H1 (cell line): ENCODE data around the gene REL. TPM values are rescaled to one million over a fixed set of nuclear protein-coding genes. Genes with fewer than 3 reads are reported as not detected.

Source experiments
- CTCF ChIA-PET: fragments of 300-600 bp; sonication (Branson Sonifier 250); formaldehyde crosslinking; loops from one replicate; lab custom pipeline; 2021; ENCODE audit not compliant: partially characterized antibody; lab: Charles Lee
- POLR2A ChIA-PET: fragments of 300-600 bp; sonication (Branson Sonifier 250); formaldehyde crosslinking; loops from one replicate; lab custom pipeline; 2021; ENCODE audit warnings: inconsistent platforms; ENCODE audit not compliant: partially characterized antibody; lab: Charles Lee
- DNase-seq, 2 experiments: peaks; one replicate each; pipeline versions ENCODE4 v3.0.0 to v3.0.0-alpha.2; 2010 to 2022; ENCODE audit warnings: low spot score in 2 of 2, low read depth in 1 of 2, mixed read lengths in 1 of 2
- FAIRE-seq: peaks from 2 replicates; lab custom pipeline; 2011; peaks lifted over from hg19 to GRCh38; lab: Jason Lieb, UNC
- H2AFZ ChIP-seq: 2 replicates; pipeline ENCODE4 v1.8.1; 2012; ENCODE audit warnings: low read length, inconsistent platforms
- H2AK5ac ChIP-seq: 2 replicates; pipeline ENCODE4 v1.6.1; 2013; ENCODE audit warnings: low read depth, low read length
- H2BK120ac ChIP-seq: replicated peaks from 2 replicates; pipeline ENCODE3; 2013; ENCODE audit warnings: low read depth, low read length, inconsistent platforms
- H2BK12ac ChIP-seq: 2 replicates; pipeline ENCODE4 v1.6.1; 2013; ENCODE audit warnings: low read depth, low read length
- H2BK15ac ChIP-seq: 2 replicates; pipeline ENCODE4 v1.6.1; 2013; ENCODE audit warnings: low read length
- H2BK20ac ChIP-seq: 2 replicates; pipeline ENCODE4 v1.6.1; 2013; ENCODE audit warnings: low read length
- H2BK5ac ChIP-seq: 2 replicates; pipeline ENCODE4 v1.6.1; 2013; ENCODE audit warnings: low read depth, low read length
- H3K14ac ChIP-seq: 2 replicates; pipeline ENCODE4 v1.6.1; 2013; ENCODE audit warnings: inconsistent platforms; ENCODE audit not compliant: insufficient read length
- H3K18ac ChIP-seq: 2 replicates; pipeline ENCODE4 v1.6.1; 2013; ENCODE audit warnings: low read length; ENCODE audit errors: extremely low read depth
- H3K23ac ChIP-seq: 2 replicates; pipeline ENCODE4 v1.6.1; 2013; ENCODE audit warnings: inconsistent platforms; ENCODE audit not compliant: insufficient read length
- H3K23me2 ChIP-seq: 2 replicates; pipeline ENCODE4 v1.6.1; 2013; ENCODE audit warnings: low read depth, low read length
- H3K27ac ChIP-seq: 2 replicates; pipeline ENCODE4 v1.6.1; 2011; ENCODE audit warnings: low read depth, low read length, inconsistent platforms
- H3K27me3 ChIP-seq, 4 experiments: replicated peaks in 1 of 4; 1 replicate in 1 of 4; 2 replicates in 3 of 4; pipeline versions ENCODE4 v1.6.1 to v1.8.1; 2011 to 2013; ENCODE audit warnings: low read length in 3 of 4, mild to moderate bottlenecking in 3 of 4, inconsistent platforms in 2 of 4, mixed read lengths in 2 of 4, moderate library complexity in 1 of 4; ENCODE audit not compliant: control insufficient read depth in 3 of 4, insufficient read depth in 3 of 4; ENCODE audit errors: extremely low read depth in 1 of 4
- H3K36me3 ChIP-seq, 4 experiments: 2 replicates each; pipeline versions ENCODE4 v1.6.1 to v1.8.1; 2011 to 2013; ENCODE audit warnings: mild to moderate bottlenecking in 4 of 4, low read length in 3 of 4, moderate library complexity in 2 of 4, control low read depth in 1 of 4, inconsistent platforms in 1 of 4; ENCODE audit not compliant: insufficient read depth in 4 of 4, control insufficient read depth in 2 of 4
- H3K4ac ChIP-seq: replicated peaks from 2 replicates; pipeline ENCODE3; 2013; ENCODE audit warnings: low read length, low read depth, mixed read lengths, inconsistent platforms; ENCODE audit not compliant: insufficient read length
- H3K4me1 ChIP-seq, 4 experiments: replicated peaks in 1 of 4; 1 replicate in 1 of 4; 2 replicates in 3 of 4; pipeline versions ENCODE4 v1.6.1 to v1.8.1; 2011 to 2013; ENCODE audit warnings: low read length in 3 of 4, inconsistent platforms in 2 of 4, mixed read lengths in 1 of 4; ENCODE audit not compliant: insufficient read depth in 4 of 4, control insufficient read depth in 3 of 4
- H3K4me2 ChIP-seq, 2 experiments: 2 replicates each; pipeline versions ENCODE4 v1.6.1 to v1.8.1; 2011 to 2013; ENCODE audit warnings: low read depth in 2 of 2, low read length in 2 of 2, control low read depth in 1 of 2, inconsistent platforms in 1 of 2, mild to moderate bottlenecking in 1 of 2; ENCODE audit not compliant: insufficient read depth in 1 of 2
- H3K4me3 ChIP-seq, 4 experiments: fragments of 200-600, 300-600 bp in 1 of 4; sonication (generic), shearing (Covaris generic), sonication (Bioruptor Twin) in 1 of 4; 2 replicates each; pipeline versions ENCODE4 v1.5.1 to v1.8.1; 2011 to 2016; ENCODE audit warnings: low read length in 4 of 4, low read depth in 3 of 4, control low read depth in 2 of 4, inconsistent platforms in 2 of 4, mild to moderate bottlenecking in 2 of 4, mixed read lengths in 1 of 4, moderate library complexity in 1 of 4; ENCODE audit not compliant: insufficient read depth in 2 of 4; ENCODE audit errors: extremely low read depth in 1 of 4
- H3K56ac ChIP-seq: replicated peaks from 2 replicates; pipeline ENCODE3; 2013; ENCODE audit warnings: low read depth, mild to moderate bottlenecking, mixed read lengths, low read length, inconsistent platforms; ENCODE audit not compliant: insufficient read length
- H3K79me1 ChIP-seq: 2 replicates; pipeline ENCODE4 v1.6.1; 2013; ENCODE audit warnings: low read depth, low read length, control low read depth
- H3K79me2 ChIP-seq, 2 experiments: 2 replicates each; pipeline versions ENCODE4 v1.6.1 to v1.8.1; 2012 to 2013; ENCODE audit warnings: low read length in 2 of 2, mild to moderate bottlenecking in 2 of 2, inconsistent platforms in 1 of 2; ENCODE audit not compliant: insufficient read depth in 2 of 2, control insufficient read depth in 1 of 2
- H3K9ac ChIP-seq, 4 experiments: replicated peaks in 1 of 4; 1 replicate in 1 of 4; 2 replicates in 3 of 4; pipeline versions ENCODE4 v1.6.1 to v1.8.1; 2011 to 2013; ENCODE audit warnings: low read depth in 3 of 4, low read length in 3 of 4, control low read depth in 2 of 4, mild to moderate bottlenecking in 2 of 4, moderate library complexity in 2 of 4, inconsistent platforms in 1 of 4; ENCODE audit errors: extremely low read depth in 1 of 4
- H3K9me3 ChIP-seq, 2 experiments: 2 replicates each; pipeline versions ENCODE4 v1.6.1 to v1.8.1; 2012 to 2013; ENCODE audit warnings: mild to moderate bottlenecking in 2 of 2, moderate library complexity in 2 of 2, control low read depth in 1 of 2, inconsistent platforms in 1 of 2, low read depth in 1 of 2, low read length in 1 of 2, mixed read lengths in 1 of 2; ENCODE audit not compliant: insufficient read depth in 2 of 2
- H4K20me1 ChIP-seq, 2 experiments: replicated peaks in 1 of 2; 2 replicates each; pipeline versions ENCODE3 to v1.8.1; 2011 to 2013; ENCODE audit warnings: inconsistent platforms in 2 of 2, low read length in 2 of 2, mild to moderate bottlenecking in 1 of 2; ENCODE audit not compliant: insufficient read depth in 2 of 2, control insufficient read depth in 1 of 2
- H4K5ac ChIP-seq: 2 replicates; pipeline ENCODE4 v1.6.1; 2013; ENCODE audit warnings: low read length, low read depth, mixed read lengths, inconsistent platforms; ENCODE audit not compliant: insufficient read length
- H4K8ac ChIP-seq: 2 replicates; pipeline ENCODE4 v1.8.0; 2013; ENCODE audit warnings: mild to moderate bottlenecking, moderate library complexity, low read length, inconsistent platforms; ENCODE audit not compliant: insufficient read depth; ENCODE audit errors: extremely low read depth
- H4K91ac ChIP-seq: replicated peaks from 2 replicates; pipeline ENCODE3; 2013; ENCODE audit warnings: low read length, mixed read lengths, inconsistent platforms; ENCODE audit not compliant: insufficient read length
- BACH1 ChIP-seq: IDR thresholded peaks from 2 replicates; pipeline ENCODE4 v1.6.1; 2012; ENCODE audit warnings: low read length, improper control_type of control experiment
- CHD2 ChIP-seq: IDR thresholded peaks from 2 replicates; pipeline ENCODE4 v1.6.1; 2012; ENCODE audit warnings: low read length, improper control_type of control experiment
- JUND ChIP-seq: IDR thresholded peaks from 2 replicates; pipeline ENCODE4 v1.6.1; 2011; ENCODE audit warnings: mild to moderate bottlenecking, improper control_type of control experiment, low read length
- KDM5A ChIP-seq: fragments of 200-600 bp; IDR thresholded peaks from 2 replicates; pipeline ENCODE4 v1.7.1; 2012; ENCODE audit warnings: mild to moderate bottlenecking, low read length, inconsistent platforms, mixed read lengths
- RBBP5 ChIP-seq: IDR thresholded peaks from 2 replicates; pipeline ENCODE4 v1.7.1; 2012; ENCODE audit warnings: low read depth, mild to moderate bottlenecking, inconsistent platforms, low read length, moderate library complexity, borderline replicate concordance
- RNF2 ChIP-seq: fragments of 200-900, 300-1000 bp; sonication (generic); IDR thresholded peaks from 2 replicates; pipeline ENCODE4 v1.7.1; 2016; ENCODE audit warnings: borderline replicate concordance, low read depth, mild to moderate bottlenecking, antibody characterized with exemption, low read length; ENCODE audit not compliant: poor library complexity, severe bottlenecking; ENCODE audit errors: missing control alignments
- RXRA ChIP-seq: IDR thresholded peaks from 2 replicates; pipeline ENCODE4 v1.6.1; 2011; ENCODE audit warnings: low read depth, mild to moderate bottlenecking, low read length, moderate library complexity; ENCODE audit not compliant: insufficient read depth
- SIN3A ChIP-seq, 2 experiments: IDR thresholded peaks in 1 of 2; conservative IDR thresholded peaks in 1 of 2; 2 replicates each; pipeline ENCODE4 v1.6.1; 2011 to 2012; ENCODE audit warnings: low read length in 2 of 2, improper control_type of control experiment in 1 of 2, low read depth in 1 of 2, mild to moderate bottlenecking in 1 of 2
- SUZ12 ChIP-seq: fragments of 200-600 bp; sonication (generic); IDR thresholded peaks from 2 replicates; pipeline ENCODE4 v1.6.1; 2012; ENCODE audit warnings: mild to moderate bottlenecking, inconsistent platforms, low read length, moderate library complexity, mixed read lengths
- TCF12 ChIP-seq: IDR thresholded peaks from 2 replicates; pipeline ENCODE4 v1.6.1; 2011; ENCODE audit warnings: low read depth, mild to moderate bottlenecking, low read length
- YY1 ChIP-seq: IDR thresholded peaks from 2 replicates; pipeline ENCODE4 v1.6.1; 2011; ENCODE audit warnings: low read depth, mild to moderate bottlenecking, low read length
- WGBS, 2 experiments: shearing (Covaris generic) in 1 of 2; methylation state at CpG; one replicate each; pipeline versions ENCODE4 v1.1.6 to v1.1.7; 2013 to 2015; ENCODE audit warnings: low lambda C conversion rate in 2 of 2, mixed read lengths in 2 of 2, inconsistent platforms in 1 of 2, low coverage in 1 of 2, missing lambda C conversion rate in 1 of 2; ENCODE audit not compliant: insufficient replicate concordance in 2 of 2, insufficient coverage in 1 of 2, insufficient read length in 1 of 2; ENCODE audit errors: extremely low coverage in 1 of 2, missing lambda C conversion rate in 1 of 2; 5-methylcytosine and 5-hydroxymethylcytosine counted together
- polyA plus RNA-seq, 7 experiments: library from polyadenylated mRNA; depleted of rRNA in 3 of 7; stranded (reverse) in 5 of 7; unstranded in 2 of 7; fragments of >200 nt in 5 of 7; fragments of 200-250 nt in 2 of 7; gene quantifications; 1 replicate in 5 of 7; 2 replicates in 1 of 7; 4 replicates in 1 of 7; pipeline versions ENCODE4 v1.2.1 to v1.2.3, GENCODE V29; 2011 to 2013; ENCODE audit warnings: missing spikeins in 2 of 7, mixed read lengths in 2 of 7
- total RNA-seq: library from RNA; stranded (reverse); fragmentation: NEBNext Ultra II Directional; extraction: Animal tissue kit (Norgen Biotek cat#: 25700); gene quantifications from 2 replicates; pipeline ENCODE4 v1.2.1, GENCODE V29; 2021
- TF ChIP-seq, protein P1 (sequence below): IDR thresholded peaks from 2 replicates; pipeline ENCODE4 v1.6.1; 2011; ENCODE audit warnings: low read depth, mild to moderate bottlenecking, low read length; ENCODE audit not compliant: insufficient read depth

The REL gene
- total and polyA plus RNA-seq, 2 of the 8 experiments (the other 6 are each of a cell fraction or from before 2014, with no cell fraction given): 1.5 to 7.5 TPM

DNA sequence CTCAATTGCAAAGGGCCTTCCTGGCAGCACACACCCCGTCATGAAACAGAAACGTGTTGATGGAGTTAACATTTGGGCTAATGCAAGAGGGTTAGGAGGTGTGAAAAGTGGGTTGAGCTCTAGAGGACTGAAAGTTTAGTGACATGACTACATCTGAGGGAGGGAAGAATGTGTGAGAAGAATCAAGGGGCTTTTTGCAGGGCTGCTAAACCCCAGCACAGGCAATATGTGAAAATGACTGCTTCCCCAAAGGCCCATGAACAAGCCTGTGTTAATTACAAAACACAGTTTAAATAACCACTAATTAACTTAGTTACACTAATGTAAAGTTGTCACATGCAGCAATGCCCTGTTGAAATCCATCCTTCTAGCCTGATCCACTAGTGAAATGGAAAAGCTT, 72.8 kb downstream of the REL start:
- WGBS, 2 experiments: 79% methylated on average over 2 of the region's 2 CpGs; no CpG with 5 or more reads in 1 of the 2 experiments
- no peaks in the 10 kb centered on the region for H3K4me1 ChIP-seq
- no peak overlapping the region for H2BK15ac ChIP-seq
- ChIA-PET CTCF (no interaction called here), POLR2A (no interaction called here)
- no peak overlapping the region for H3K4ac ChIP-seq
- H3K27ac ChIP-seq: no peak overlapping the region
- no peak overlapping the region for H2BK12ac ChIP-seq
- H4K8ac ChIP-seq: no peak overlapping the region
- H3K36me3 ChIP-seq: no peaks in the 10 kb centered on the region
- H3K23me2 ChIP-seq: no peaks in the 10 kb centered on the region
- no peak overlapping the region for H2BK120ac ChIP-seq
- H3K14ac ChIP-seq: no peak overlapping the region
- no peak for DNase-seq
- H3K23ac ChIP-seq: no peak overlapping the region
- no peaks in the 10 kb centered on the region for H3K27me3 ChIP-seq
- H4K5ac ChIP-seq: no peak overlapping the region
- H3K9me3 ChIP-seq: peaks cover 0 to 4% of the 10 kb centered on the region in 2 experiments; a peak in 1 of 4 replicates
- H3K79me1 ChIP-seq: no peaks in the 10 kb centered on the region
- H3K18ac ChIP-seq: no peak overlapping the region
- no peak overlapping the region for H3K4me3 ChIP-seq
- no peak overlapping the region for H4K91ac ChIP-seq
- H2AFZ ChIP-seq: no peak overlapping the region
- FAIRE-seq: no peak
- H3K79me2 ChIP-seq: no peaks in the 10 kb centered on the region
- no peak overlapping the region for H3K56ac ChIP-seq
- H3K4me2 ChIP-seq: no peak overlapping the region
- no peak overlapping the region for H2BK20ac ChIP-seq
- H4K20me1 ChIP-seq: no peaks in the 10 kb centered on the region
- no peak overlapping the region for H2AK5ac ChIP-seq
- H2BK5ac ChIP-seq: no peak overlapping the region
- no peak overlapping the region for H3K9ac ChIP-seq
- TF ChIP-seq RBBP5: no peak
- no peak for TF ChIP-seq BACH1
- no peak for TF ChIP-seq SUZ12
- TF ChIP-seq YY1: no peak
- no peak for TF ChIP-seq SIN3A (conservative IDR thresholded peaks at IDR 0.05 in 1 of 2, IDR thresholded peaks at IDR 0.05 in 1 of 2; ENCODE audit: low read depth in 1 of 2, low read length in 2 of 2)
- TF ChIP-seq CHD2: no peak
- no peak for TF ChIP-seq KDM5A
- TF ChIP-seq RXRA: no peak
- TF ChIP-seq RNF2: no peak
- TF ChIP-seq TCF12: no peak
- TF ChIP-seq, protein P1, sequence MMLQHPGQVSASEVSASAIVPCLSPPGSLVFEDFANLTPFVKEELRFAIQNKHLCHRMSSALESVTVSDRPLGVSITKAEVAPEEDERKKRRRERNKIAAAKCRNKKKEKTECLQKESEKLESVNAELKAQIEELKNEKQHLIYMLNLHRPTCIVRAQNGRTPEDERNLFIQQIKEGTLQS: no peak
- no peak for TF ChIP-seq JUND
